GM21717 (cell line): ENCODE measurements around the gene ZNF853.
"Not testable (repeated sequence)": the region's sequence is repeated elsewhere in the genome, so short reads cannot be mapped to it uniquely, and the experiment has no call there.

Experiments
- ATAC-seq: cut with Tn5 transposase; IDR thresholded peaks from one replicate; pipeline ENCODE4 v1.9.1; 2021; ENCODE audit warnings: mild to moderate bottlenecking, moderate library complexity; ENCODE audit not compliant: unreplicated experiment

Gene ZNF853

DNA sequence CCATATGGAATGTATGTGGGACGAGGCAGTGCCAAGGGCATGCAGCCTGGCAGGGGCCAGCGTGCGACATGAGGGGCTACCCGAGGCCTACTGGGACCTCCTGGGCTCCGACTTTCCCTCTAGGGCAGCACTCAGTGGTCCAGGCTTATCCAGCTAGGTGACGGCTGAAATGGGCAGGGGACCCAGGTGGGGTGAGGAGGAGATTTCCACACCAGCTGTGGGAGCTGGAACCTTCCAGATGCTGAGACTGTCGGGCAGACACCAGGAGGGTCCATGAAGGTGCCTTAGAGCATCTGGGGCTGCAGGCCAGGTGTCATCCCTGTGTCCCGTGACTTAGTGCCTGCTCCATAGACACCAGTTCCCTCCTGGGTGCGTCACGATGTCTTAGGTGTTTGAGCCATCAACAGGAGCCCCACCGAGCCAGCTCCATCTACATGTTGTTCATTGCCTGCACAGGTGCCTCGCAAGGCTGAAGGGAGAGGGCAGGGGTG, 35.2 kb downstream of the ZNF853 start:
- ATAC-seq: no peak

DNA sequence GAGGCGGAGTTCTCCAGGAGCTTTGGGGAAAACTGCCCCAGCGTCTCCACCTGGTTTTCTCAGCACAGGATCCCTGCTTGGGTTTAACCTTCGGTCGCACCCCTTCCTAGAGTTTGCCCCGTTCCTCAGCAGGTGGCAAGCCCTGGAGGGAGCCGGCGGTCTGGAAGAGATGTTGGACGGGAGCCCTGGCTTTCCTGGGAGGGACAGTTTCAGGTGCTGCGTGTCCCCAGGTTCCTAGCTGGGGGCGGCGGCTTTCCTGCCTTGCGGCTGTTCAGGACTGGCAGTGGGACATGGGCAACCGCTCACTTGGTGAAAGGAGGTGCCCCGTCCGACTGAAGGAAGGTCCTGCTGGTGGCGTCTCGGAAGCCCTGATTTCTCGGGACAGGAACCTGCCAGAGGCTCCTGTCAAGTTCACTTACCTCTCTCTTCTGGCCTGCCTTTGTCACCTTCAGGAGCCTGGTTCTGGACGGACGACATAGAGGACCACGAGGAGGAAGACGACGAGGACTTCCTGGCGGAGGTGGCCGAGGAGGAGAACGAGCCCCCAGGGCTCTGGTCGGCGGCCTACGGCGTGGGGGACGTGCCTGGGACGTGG, 36.5 kb downstream of the ZNF853 start:
- no peak for ATAC-seq

DNA sequence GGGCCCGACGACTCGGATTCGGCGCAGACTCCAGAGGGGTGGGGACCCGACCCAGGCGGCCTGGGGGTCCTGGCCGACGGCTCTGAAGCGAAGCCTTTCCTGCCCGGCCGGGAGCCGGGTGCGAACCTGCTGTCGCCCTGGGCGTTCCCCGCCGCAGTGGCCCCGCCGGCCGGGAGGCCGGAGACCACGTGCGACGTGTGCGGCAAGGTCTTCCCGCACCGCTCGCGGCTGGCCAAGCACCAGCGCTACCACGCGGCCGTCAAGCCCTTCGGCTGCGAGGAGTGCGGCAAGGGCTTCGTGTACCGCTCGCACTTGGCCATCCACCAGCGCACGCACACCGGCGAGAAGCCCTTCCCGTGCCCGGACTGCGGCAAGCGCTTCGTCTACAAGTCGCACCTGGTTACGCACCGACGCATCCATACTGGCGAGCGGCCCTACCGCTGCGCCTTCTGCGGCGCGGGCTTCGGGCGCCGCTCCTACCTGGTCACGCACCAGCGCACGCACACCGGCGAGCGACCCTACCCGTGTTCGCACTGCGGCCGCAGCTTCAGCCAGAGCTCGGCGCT, 37.1 kb downstream of the ZNF853 start:
- ATAC-seq: no peak

DNA sequence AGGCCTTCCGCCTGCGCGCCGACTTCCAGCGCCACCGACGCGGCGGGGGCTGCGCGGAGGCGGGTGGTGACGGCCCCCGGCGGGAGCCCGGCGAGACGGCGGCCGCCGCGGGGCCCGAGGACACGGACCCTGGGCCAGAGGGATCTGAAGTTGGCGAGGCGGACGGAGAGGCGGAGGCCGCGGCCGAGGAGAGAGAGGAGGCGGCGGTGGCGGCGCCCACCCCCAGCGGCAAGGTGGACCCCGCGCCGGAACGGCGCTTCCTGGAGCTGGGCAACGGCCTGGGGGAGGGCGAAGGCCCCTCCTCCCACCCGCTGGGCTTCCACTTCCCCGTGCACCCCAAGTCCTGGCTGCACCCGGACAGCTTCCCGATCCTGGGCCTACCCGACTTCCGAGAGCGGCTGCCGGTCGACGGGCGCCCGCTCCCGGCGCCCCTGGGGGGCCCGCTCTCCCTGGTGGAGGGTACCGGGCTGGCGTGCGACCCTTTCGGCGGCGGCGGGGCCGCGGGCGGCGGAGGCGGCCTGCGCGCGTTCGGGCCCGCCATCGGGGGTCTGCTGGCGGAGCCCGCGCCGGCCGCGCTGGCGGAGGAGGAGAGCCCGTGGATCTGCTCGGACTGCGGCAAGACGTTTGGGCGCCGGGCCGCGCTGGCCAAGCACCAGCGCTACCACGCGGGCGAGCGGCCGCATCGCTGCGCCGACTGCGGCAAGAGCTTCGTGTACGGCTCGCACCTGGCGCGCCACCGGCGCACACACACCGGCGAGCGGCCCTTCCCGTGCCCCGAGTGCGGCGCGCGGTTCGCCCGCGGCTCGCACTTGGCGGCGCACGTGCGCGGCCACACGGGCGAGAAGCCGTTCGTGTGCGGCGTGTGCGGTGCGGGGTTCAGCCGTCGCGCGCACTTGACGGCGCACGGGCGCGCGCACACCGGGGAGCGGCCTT, 37.9 kb downstream of the ZNF853 start:
- ATAC-seq: no peak

DNA sequence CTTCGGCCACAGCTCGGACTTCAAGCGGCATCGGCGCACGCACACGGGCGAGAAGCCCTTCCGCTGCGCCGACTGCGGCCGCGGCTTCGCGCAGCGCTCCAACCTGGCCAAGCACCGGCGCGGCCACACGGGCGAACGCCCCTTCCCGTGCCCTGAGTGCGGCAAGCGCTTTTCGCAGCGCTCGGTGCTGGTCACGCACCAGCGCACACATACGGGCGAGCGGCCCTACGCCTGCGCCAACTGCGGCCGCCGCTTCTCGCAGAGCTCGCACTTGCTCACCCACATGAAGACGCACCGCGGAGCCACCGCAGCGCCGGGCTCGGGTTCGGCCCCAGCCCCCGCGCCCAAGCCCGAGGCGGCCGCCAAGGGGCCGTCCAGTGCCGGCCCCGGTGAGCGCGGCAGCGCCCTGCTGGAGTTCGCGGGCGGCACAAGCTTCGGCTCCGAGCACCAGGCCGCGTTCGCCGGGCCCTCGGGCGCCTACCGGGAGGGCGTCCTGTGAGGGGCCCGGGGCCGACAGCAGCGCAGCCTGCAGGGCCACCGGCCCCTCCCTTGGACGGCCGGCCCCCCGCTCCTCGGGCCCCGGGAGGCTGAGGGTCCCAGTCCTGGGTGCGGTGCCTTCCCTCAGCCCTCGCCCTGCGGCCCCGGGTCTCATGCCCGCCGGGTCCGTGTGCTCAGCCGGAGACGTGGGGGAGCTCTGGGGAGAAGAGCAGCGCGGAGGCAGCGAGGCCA, 38.9 kb downstream of the ZNF853 start:
- ATAC-seq: no peak

DNA sequence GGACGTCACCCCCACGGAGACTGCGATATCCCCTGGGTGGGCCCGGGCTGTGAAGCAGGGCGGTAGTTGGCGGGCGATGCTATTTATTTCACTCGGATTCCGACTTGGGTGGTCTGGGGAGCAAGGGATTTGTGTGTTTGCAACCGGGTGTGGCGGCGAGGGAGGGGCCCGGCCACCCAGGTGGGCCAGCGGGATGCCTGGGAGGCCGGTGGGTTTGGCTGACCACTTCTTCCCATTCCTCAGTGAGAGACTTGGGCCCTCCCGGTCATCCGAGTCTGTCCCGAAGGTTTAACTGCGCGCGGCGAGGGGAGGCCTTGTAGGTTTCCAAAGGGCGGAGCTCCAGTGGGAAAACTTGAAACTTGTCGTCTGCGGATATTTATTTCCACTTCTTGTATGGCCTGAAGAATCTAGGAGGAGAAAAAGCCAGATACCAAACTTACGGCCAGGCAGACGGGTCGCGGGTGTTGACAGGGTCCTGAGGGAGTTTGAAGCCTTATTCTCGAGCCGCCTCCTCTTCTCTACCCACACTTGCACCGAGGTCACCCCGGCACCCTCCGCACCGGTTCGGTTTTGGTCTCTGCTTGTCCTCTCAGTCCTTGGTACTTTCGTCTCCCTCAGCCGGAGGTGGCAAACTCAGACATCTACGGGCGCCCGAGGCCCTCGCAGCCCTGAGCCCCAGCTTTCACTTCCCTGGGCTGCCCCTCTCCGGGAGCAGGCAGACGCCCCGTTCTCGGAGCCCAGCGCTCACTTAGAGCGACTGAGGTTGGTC, 39.6 kb downstream of the ZNF853 start:
- ATAC-seq: no peak

DNA sequence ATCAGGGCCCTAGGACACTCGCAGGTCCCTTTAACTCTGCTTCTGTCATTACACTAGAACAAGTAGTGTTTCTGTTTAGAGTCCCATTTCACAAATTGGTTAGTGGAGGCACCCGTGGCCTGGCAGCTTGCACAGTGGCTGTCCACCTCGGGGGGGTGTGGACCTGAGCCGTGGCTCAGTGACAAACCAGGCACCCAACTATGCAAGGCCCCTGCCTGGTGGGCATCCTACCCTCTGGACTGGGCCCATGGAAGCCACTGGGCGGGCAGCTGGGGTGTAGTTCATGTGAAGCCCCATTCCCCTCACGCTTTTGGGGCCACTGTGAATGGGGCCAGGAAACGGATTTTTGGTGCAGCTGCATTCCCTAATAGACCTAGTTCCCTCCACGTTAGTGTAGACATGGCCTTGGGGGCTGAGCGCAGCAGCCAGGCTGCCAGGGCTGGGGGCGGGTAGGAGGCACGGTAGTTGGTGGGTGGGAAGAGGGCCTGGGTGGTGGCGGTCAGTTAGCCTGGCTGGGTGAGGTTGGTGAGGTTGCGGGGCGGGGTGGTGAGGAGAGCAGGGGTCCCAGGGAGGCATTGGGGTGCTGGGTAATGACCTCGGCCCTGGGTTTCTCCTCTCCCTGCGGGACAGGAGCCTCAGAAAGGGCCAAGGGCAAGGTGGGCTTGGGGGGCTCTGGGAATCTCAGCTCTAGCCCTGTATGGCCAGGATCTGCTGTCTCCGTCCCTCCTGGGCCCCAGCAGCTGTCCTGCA, 40.4 kb downstream of the ZNF853 start:
- ATAC-seq: no peak

DNA sequence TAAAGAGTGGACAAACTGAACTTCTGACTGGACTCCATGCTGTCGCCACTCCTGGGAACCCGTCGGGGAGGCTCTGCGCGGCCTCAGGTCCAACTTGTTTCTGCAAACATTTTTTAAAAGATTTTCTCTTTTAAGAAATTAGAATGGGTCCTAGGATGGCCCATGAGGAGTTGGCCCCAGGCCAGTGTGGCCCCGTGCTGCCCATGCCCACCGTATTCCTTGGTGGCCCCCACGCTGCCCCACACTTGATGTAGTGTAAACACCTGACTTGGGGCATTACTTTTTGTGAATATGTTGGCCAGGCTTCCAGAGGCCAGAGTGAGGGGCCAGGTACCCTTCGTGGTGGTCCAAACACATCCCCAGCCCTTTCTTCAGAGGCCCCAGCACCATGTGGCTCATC, 41.0 kb downstream of the ZNF853 start:
- ATAC-seq: no peak

DNA sequence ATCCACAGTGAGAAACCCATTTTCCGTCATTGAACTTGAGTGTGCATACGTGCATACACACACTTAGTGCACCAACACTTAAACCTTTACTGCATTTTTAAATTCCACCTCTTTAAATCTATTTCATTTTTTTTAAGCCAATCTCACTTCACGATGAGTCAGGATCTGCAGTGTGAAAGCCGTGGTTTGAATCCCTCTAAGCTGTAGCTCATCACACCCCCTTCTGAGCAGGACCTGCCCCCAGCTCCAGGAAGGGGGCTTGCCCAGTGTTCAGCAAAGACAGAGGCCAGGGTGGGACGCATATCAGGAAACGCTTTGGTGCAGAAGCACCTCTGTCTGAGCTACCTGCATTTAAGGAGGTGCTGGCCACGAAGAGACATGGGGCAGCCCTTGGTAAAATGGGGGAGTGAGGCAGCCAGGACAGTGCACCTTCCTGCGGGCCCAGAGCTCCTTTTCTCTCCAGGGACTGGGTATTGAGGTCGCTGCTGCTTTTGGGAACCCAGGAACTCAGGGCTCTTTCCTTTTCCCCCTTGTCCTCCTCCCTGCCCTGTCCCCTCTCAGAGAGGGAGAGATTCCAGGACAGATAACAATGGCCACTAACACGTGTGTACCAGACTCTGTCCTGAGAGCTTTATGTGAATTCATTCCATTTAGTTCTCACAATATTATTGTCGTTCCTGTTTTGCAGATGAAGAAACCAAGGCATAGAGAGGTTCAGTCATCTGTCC, 43.4 kb downstream of the ZNF853 start:
- ATAC-seq: no peak

DNA sequence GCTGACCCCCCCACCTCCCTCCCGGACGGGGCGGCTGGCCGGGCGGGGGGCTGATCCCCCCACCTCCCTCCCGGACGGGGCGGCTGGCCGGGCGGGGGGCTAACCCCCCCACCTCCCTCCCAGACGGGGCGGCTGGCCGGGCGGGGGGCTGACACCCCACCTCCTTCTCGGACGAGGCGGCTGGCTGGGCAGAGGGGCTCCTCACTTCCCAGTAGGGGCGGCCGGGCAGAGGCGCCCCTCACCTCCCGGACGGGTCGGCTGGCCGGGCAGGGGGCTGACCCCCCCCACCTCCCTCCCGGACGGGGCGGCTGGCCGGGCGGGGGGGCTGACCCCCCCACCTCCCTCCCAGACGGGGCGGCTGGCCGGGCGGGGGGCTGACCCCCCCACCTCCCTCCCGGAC, 55.4 kb downstream of the ZNF853 start:
- not testable (repeated sequence) for ATAC-seq
